Tibial nerve (tissue), 4 donors: ENCODE data around the gene SNX13.

Experiments
- CTCF ChIP-seq, 5 experiments: fragments of 200-600 bp in 3 of 5; fragments of 450-650 bp in 2 of 5; sonication (generic) in 3 of 5; IDR thresholded peaks; one replicate each; pipeline ENCODE4 v1.5.1; 2016 to 2019; ENCODE audit warnings: antibody characterized with exemption in 5 of 5, mild to moderate bottlenecking in 3 of 5, moderate library complexity in 2 of 5
- EP300 ChIP-seq, 2 donors: sonication (generic); formaldehyde crosslinking; IDR thresholded peaks; one replicate each; pipeline ENCODE4 v1.6.1; 2017; ENCODE audit warnings: antibody characterized with exemption in 2 of 2, mild to moderate bottlenecking in 1 of 2
- POLR2A ChIP-seq, 2 donors: fragments of 450-650 bp; IDR thresholded peaks; one replicate each; pipeline ENCODE4 v1.6.1; 2017; ENCODE audit warnings: antibody characterized with exemption in 2 of 2, mild to moderate bottlenecking in 2 of 2, moderate library complexity in 2 of 2

DNA sequence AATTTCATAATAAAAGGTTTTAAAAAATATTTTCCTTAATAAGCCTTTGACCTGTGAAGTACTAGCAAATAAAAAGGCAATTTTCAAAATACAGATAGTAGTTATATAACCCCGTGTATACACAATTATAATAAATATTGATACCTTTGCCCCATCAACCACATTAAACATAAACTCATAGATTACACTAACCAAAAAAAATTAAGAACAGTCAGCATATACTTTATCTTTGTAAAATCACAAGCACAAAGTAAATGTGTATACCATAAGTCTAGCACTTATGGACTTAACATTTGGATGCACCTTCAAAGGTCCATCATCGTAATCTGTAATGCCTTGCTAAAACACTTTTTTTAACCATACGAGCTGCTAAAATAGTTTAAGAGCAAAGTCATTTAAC, 123.4 kb downstream of the SNX13 start:
- TF ChIP-seq CTCF (IDR thresholded peaks at IDR 0.05) (no peak), EP300 (IDR thresholded peaks at IDR 0.05) (no peak), POLR2A (IDR thresholded peaks at IDR 0.05) (no peak)
